ENCODE results near the gene ZNF667.
A peak's percentile ranks its signal among the peaks of the same experiment; 100 is the strongest.

DNA sequence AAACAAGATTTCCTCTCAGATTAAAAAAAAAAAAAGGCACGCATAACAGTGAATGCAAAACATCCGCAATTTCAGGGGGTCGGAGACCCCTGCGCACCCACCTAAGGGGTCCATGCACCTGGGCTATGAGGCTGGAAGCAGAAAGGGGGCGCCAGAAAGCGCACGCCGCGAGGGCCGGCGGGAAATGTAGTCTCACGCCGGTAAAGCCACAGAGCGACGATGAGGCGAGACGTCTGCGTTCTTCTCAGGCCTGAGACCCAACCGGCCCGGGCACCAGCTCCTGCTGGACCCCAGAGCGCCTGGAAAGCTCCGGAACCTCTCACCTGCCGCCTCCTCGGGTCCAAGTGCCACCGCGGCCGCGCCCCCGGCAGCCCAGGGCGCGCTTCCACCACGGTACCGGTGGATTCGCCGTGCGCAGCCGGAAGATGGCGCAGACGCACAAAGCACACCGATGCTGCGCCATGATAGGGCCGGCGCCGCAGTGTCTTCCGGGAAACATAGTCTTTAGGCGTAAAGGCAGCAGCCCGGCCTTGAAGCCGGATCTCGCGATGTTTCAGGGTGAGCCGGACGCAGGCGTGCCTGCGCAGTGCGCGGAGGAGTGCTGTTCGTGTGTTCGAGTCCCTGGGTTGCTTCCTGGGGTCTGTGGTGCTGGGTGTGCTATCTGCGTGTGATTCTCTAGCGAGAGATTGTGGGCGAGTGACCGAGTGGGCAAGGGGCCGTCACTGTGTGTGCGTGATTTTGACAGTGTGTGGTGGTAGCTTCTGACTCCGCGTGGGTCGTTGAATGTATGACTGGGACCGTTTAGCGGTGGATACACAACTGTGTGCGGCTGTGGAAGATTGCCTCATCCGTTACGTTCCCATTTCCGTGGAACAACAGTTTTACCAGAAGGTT lies 83.8 kb downstream of the ZNF667 start, which contains the start of gene ZNF582:
- TF ChIP-seq, protein P1, sequence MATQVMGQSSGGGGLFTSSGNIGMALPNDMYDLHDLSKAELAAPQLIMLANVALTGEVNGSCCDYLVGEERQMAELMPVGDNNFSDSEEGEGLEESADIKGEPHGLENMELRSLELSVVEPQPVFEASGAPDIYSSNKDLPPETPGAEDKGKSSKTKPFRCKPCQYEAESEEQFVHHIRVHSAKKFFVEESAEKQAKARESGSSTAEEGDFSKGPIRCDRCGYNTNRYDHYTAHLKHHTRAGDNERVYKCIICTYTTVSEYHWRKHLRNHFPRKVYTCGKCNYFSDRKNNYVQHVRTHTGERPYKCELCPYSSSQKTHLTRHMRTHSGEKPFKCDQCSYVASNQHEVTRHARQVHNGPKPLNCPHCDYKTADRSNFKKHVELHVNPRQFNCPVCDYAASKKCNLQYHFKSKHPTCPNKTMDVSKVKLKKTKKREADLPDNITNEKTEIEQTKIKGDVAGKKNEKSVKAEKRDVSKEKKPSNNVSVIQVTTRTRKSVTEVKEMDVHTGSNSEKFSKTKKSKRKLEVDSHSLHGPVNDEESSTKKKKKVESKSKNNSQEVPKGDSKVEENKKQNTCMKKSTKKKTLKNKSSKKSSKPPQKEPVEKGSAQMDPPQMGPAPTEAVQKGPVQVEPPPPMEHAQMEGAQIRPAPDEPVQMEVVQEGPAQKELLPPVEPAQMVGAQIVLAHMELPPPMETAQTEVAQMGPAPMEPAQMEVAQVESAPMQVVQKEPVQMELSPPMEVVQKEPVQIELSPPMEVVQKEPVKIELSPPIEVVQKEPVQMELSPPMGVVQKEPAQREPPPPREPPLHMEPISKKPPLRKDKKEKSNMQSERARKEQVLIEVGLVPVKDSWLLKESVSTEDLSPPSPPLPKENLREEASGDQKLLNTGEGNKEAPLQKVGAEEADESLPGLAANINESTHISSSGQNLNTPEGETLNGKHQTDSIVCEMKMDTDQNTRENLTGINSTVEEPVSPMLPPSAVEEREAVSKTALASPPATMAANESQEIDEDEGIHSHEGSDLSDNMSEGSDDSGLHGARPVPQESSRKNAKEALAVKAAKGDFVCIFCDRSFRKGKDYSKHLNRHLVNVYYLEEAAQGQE (IDR thresholded peaks at IDR 0.05) = peak; percentile 30
- TF ChIP-seq, protein P2, sequence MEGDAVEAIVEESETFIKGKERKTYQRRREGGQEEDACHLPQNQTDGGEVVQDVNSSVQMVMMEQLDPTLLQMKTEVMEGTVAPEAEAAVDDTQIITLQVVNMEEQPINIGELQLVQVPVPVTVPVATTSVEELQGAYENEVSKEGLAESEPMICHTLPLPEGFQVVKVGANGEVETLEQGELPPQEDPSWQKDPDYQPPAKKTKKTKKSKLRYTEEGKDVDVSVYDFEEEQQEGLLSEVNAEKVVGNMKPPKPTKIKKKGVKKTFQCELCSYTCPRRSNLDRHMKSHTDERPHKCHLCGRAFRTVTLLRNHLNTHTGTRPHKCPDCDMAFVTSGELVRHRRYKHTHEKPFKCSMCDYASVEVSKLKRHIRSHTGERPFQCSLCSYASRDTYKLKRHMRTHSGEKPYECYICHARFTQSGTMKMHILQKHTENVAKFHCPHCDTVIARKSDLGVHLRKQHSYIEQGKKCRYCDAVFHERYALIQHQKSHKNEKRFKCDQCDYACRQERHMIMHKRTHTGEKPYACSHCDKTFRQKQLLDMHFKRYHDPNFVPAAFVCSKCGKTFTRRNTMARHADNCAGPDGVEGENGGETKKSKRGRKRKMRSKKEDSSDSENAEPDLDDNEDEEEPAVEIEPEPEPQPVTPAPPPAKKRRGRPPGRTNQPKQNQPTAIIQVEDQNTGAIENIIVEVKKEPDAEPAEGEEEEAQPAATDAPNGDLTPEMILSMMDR (IDR thresholded peaks at IDR 0.05; ENCODE audit: low read depth, low read length, missing input control) = peak; percentile 42
- TF ChIP-seq YY1 (IDR thresholded peaks at IDR 0.05) = peak; percentile 97
- peak; percentile 36 to 44 for TF ChIP-seq RAD21 (IDR thresholded peaks at IDR 0.05)
- no peak for TF ChIP-seq FOXA1 (IDR thresholded peaks at IDR 0.05)
- TF ChIP-seq, protein P3, sequence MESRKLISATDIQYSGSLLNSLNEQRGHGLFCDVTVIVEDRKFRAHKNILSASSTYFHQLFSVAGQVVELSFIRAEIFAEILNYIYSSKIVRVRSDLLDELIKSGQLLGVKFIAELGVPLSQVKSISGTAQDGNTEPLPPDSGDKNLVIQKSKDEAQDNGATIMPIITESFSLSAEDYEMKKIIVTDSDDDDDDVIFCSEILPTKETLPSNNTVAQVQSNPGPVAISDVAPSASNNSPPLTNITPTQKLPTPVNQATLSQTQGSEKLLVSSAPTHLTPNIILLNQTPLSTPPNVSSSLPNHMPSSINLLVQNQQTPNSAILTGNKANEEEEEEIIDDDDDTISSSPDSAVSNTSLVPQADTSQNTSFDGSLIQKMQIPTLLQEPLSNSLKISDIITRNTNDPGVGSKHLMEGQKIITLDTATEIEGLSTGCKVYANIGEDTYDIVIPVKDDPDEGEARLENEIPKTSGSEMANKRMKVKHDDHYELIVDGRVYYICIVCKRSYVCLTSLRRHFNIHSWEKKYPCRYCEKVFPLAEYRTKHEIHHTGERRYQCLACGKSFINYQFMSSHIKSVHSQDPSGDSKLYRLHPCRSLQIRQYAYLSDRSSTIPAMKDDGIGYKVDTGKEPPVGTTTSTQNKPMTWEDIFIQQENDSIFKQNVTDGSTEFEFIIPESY (IDR thresholded peaks at IDR 0.05) = peak; percentile 99
- TF ChIP-seq GABPA (IDR thresholded peaks at IDR 0.05 in 1 of 2, conservative IDR thresholded peaks at IDR 0.05 in 1 of 2) = peak in 1 of 2 donors; percentile 86
- TF ChIP-seq, protein P4, sequence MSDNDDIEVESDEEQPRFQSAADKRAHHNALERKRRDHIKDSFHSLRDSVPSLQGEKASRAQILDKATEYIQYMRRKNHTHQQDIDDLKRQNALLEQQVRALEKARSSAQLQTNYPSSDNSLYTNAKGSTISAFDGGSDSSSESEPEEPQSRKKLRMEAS (IDR thresholded peaks at IDR 0.05) = peak; percentile 60
- no peak for TF ChIP-seq EGR1 (IDR thresholded peaks at IDR 0.05; ENCODE audit: low read depth in 2 of 2)
- TF ChIP-seq JUND (IDR thresholded peaks at IDR 0.05) = no peak
